A549 (cell line): Measurements from ENCODE around the gene ASTL. TPM values are rescaled to one million over a fixed set of nuclear protein-coding genes. Genes with fewer than 3 reads are reported as not detected.

Experiments
- ATAC-seq, 2 experiments: fragments of 200-7000 bp in 1 of 2; fragments of >200 bp in 1 of 2; cut with Nextera tagmentation in 1 of 2; cut with Tn5 transposase in 1 of 2; 3 replicates each; pipeline versions ENCODE4 v1.8.0 to v1.9.1; 2018 to 2020; ENCODE audit warnings: mild to moderate bottlenecking in 1 of 2, moderate library complexity in 1 of 2
- CTCF ChIA-PET: fragments of 300-600 bp; sonication (Branson Sonifier 250); formaldehyde crosslinking; extraction: SDS; loops from one replicate; lab custom pipeline; 2021; ENCODE audit warnings: antibody characterized with exemption, inconsistent platforms; lab: Yijun Ruan, JAX
- POLR2A ChIA-PET: fragments of 350-600 bp; formaldehyde crosslinking; extraction: SDS; loops from one replicate; lab custom pipeline; 2021; ENCODE audit warnings: antibody characterized with exemption, inconsistent platforms; lab: Yijun Ruan, JAX
- DNase-seq, 2 experiments: peaks; one replicate each; pipeline versions ENCODE4 v3.0.0 to v3.0.0-alpha.2; 2011 to 2016; ENCODE audit warnings: low read depth in 1 of 2, low spot score in 1 of 2
- FAIRE-seq: peaks from 2 replicates; lab custom pipeline; 2011; peaks lifted over from hg19 to GRCh38; lab: Jason Lieb, UNC
- H3K27ac ChIP-seq, 2 experiments: fragments of >200 bp; sonication (Bioruptor Twin); formaldehyde crosslinking; 3 replicates each; pipeline ENCODE4 v1.5.1; 2016 to 2017
- H3K4me1 ChIP-seq: fragments of >200 bp; sonication (Bioruptor Twin); formaldehyde crosslinking; 3 replicates; pipeline ENCODE4 v1.6.1; 2016
- H3K4me2 ChIP-seq: fragments of >200 bp; sonication (Bioruptor Twin); formaldehyde crosslinking; 3 replicates; pipeline ENCODE4 v1.6.1; 2016
- H3K4me3 ChIP-seq: fragments of >200 bp; sonication (Bioruptor Twin); formaldehyde crosslinking; 3 replicates; pipeline ENCODE4 v1.5.1; 2016
- H3K9me3 ChIP-seq: fragments of >200 bp; sonication (Bioruptor Twin); formaldehyde crosslinking; 3 replicates; pipeline ENCODE4 v1.6.1; 2016
- ATOH8 ChIP-seq: fragments of 250-450 bp; sonication (Bioruptor Pico); IDR thresholded peaks from 2 replicates; pipeline ENCODE4 v1.5.0; 2020; ENCODE audit warnings: low read depth, mild to moderate bottlenecking, moderate library complexity
- BHLHE40 ChIP-seq: IDR thresholded peaks from 2 replicates; pipeline ENCODE4 v1.6.1; 2012; ENCODE audit warnings: low read depth, low read length, inconsistent platforms
- CBX2 ChIP-seq: fragments of 200-600 bp; sonication (generic); IDR thresholded peaks from 2 replicates; pipeline ENCODE4 v1.6.1; 2016; ENCODE audit warnings: low read depth, mild to moderate bottlenecking, borderline replicate concordance
- CHD4 ChIP-seq: fragments of 200-600 bp; sonication (generic); IDR thresholded peaks from 2 replicates; pipeline ENCODE4 v1.6.1; 2016; ENCODE audit warnings: antibody characterized with exemption, mild to moderate bottlenecking, borderline replicate concordance
- E2F6 ChIP-seq: IDR thresholded peaks from 2 replicates; pipeline ENCODE4 v1.6.1; 2012; ENCODE audit warnings: low read depth, borderline replicate concordance
- EHF ChIP-seq: fragments of 250-450 bp; sonication (Bioruptor Pico); IDR thresholded peaks from 2 replicates; pipeline ENCODE4 v1.5.0; 2020; ENCODE audit warnings: mild to moderate bottlenecking
- EHMT2 ChIP-seq: fragments of 200-600 bp; sonication (generic); IDR thresholded peaks from 2 replicates; pipeline ENCODE4 v1.6.1; 2016; ENCODE audit warnings: antibody characterized with exemption, low read depth, mild to moderate bottlenecking, moderate library complexity
- ELK1 ChIP-seq: fragments of 150-350 bp; IDR thresholded peaks from 2 replicates; pipeline ENCODE4 v1.6.1; 2014; ENCODE audit warnings: low read depth, mild to moderate bottlenecking, low read length
- ESRRA ChIP-seq: fragments of 150-350 bp; IDR thresholded peaks from 2 replicates; pipeline ENCODE4 v1.6.1; 2014; ENCODE audit warnings: mild to moderate bottlenecking, low read length, borderline replicate concordance
- FOSL2 ChIP-seq, 2 experiments: fragments of 450-650 bp in 1 of 2; fragments of >200 bp in 1 of 2; sonication (Bioruptor Twin) in 1 of 2; formaldehyde crosslinking; IDR thresholded peaks; 2 replicates each; pipeline versions ENCODE4 v1.5.0 to v1.6.1; 2016 to 2020; ENCODE audit warnings: mild to moderate bottlenecking in 1 of 2, moderate library complexity in 1 of 2
- GATA3 ChIP-seq: IDR thresholded peaks from 2 replicates; pipeline ENCODE4 v1.6.1; 2012; ENCODE audit warnings: borderline replicate concordance
- HDAC2 ChIP-seq: fragments of 200-600 bp; sonication (generic); IDR thresholded peaks from 2 replicates; pipeline ENCODE4 v1.6.1; 2016
- HOXA7 ChIP-seq: fragments of 250-450 bp; sonication (Bioruptor Pico); IDR thresholded peaks from 2 replicates; pipeline ENCODE4 v1.5.0; 2020; ENCODE audit warnings: mild to moderate bottlenecking, moderate library complexity
- KDM1A ChIP-seq: fragments of 200-600 bp; sonication (generic); IDR thresholded peaks from 2 replicates; pipeline ENCODE4 v1.6.1; 2016; ENCODE audit warnings: low read depth, mild to moderate bottlenecking
- MAFK ChIP-seq: fragments of 450-650 bp; IDR thresholded peaks from 2 replicates; pipeline ENCODE4 v1.6.1; 2014; ENCODE audit not compliant: partially characterized antibody
- MAZ ChIP-seq: fragments of 150-350 bp; IDR thresholded peaks from 2 replicates; pipeline ENCODE4 v1.6.1; 2014; ENCODE audit warnings: antibody characterized with exemption, low read depth, low read length, borderline replicate concordance
- MYC ChIP-seq: IDR thresholded peaks from 2 replicates; pipeline ENCODE4 v1.6.1; 2012; ENCODE audit warnings: mild to moderate bottlenecking, inconsistent platforms, low read length, improper control_type of control experiment, borderline replicate concordance
- NFE2L2 ChIP-seq: fragments of 150-350 bp; conservative IDR thresholded peaks from 2 replicates; pipeline ENCODE4 v1.6.1; 2014; ENCODE audit warnings: low read length
- NR3C1 ChIP-seq: fragments of >200 bp; sonication (Bioruptor Twin); formaldehyde crosslinking; IDR thresholded peaks from 3 replicates; pipeline ENCODE4 v1.6.1; 2017
- RAD21 ChIP-seq, 2 experiments: fragments of >200 bp in 1 of 2; sonication (Bioruptor Twin) in 1 of 2; formaldehyde crosslinking in 1 of 2; IDR thresholded peaks in 1 of 2; conservative IDR thresholded peaks in 1 of 2; 2 replicates in 1 of 2; 3 replicates in 1 of 2; pipeline ENCODE4 v1.6.1; 2012 to 2018; ENCODE audit warnings: inconsistent platforms in 1 of 2
- RARB ChIP-seq: fragments of 250-450 bp; sonication (Bioruptor Pico); IDR thresholded peaks from 2 replicates; pipeline ENCODE4 v1.8.0; 2021; ENCODE audit warnings: mild to moderate bottlenecking, moderate library complexity
- REST ChIP-seq: fragments of 200-600 bp; sonication (generic); IDR thresholded peaks from 2 replicates; pipeline ENCODE4 v1.6.1; 2016; ENCODE audit warnings: antibody characterized with exemption, mild to moderate bottlenecking, moderate library complexity
- SMC3 ChIP-seq: fragments of >200 bp; sonication (Bioruptor Twin); formaldehyde crosslinking; IDR thresholded peaks from 3 replicates; pipeline ENCODE4 v1.6.1; 2018; ENCODE audit warnings: inconsistent platforms
- TP53 ChIP-seq: fragments of 250-450 bp; sonication (Bioruptor Pico); IDR thresholded peaks from 2 replicates; pipeline ENCODE4 v1.5.0; 2021; ENCODE audit warnings: mild to moderate bottlenecking, moderate library complexity
- ZC3H11A ChIP-seq: fragments of 450-650 bp; IDR thresholded peaks from 2 replicates; pipeline ENCODE4 v1.6.1; 2014; ENCODE audit warnings: antibody characterized with exemption, mild to moderate bottlenecking
- ZFP36 ChIP-seq: fragments of 450-650 bp; IDR thresholded peaks from 2 replicates; pipeline ENCODE4 v1.6.1; 2014; ENCODE audit warnings: borderline replicate concordance; ENCODE audit not compliant: partially characterized antibody
- WGBS: methylation state at CpG from one replicate; pipeline ENCODE4 v1.1.6; 2017; ENCODE audit errors: missing lambda C conversion rate; 5-methylcytosine and 5-hydroxymethylcytosine counted together
- polyA plus RNA-seq, 4 experiments: library from polyadenylated mRNA; depleted of rRNA in 3 of 4; stranded (reverse); fragments of >200 nt; fragmentation: RNase III in 1 of 4; extraction: RNeasy Plus Mini Kit Qiagen cat#74134 plus additional on column Dnase treatment in 1 of 4; gene quantifications; 2 replicates in 3 of 4; 3 replicates in 1 of 4; pipeline ENCODE4 v1.2.3, GENCODE V29; 2011 to 2017
- TF ChIP-seq, protein P1 (sequence below): fragments of 450-650 bp; IDR thresholded peaks from 2 replicates; pipeline ENCODE4 v1.6.1; 2014; ENCODE audit warnings: antibody characterized with exemption
- TF ChIP-seq, protein P2 (sequence below): fragments of >200 bp; sonication (Bioruptor Twin); formaldehyde crosslinking; IDR thresholded peaks from 3 replicates; pipeline ENCODE4 v1.6.1; 2016

ASTL gene
- polyA plus RNA-seq, 2 of the 4 experiments (the other 2 are of a cell fraction): not detected

GRCh38 chr2:96163415-96163767 lies 25.1 kb upstream of the ASTL start:
- Histone ChIP-seq H3K27ac (no peak overlapping the region), H3K4me2 (no peak overlapping the region), H3K9me3 (no peaks in the 10 kb centered on the region), H3K4me3 (no peak overlapping the region), H3K4me1 (no peaks in the 10 kb centered on the region)
- TF ChIP-seq GATA3: no peak
- no peak for TF ChIP-seq FOSL2 (IDR thresholded peaks at IDR 0.05)
- TF ChIP-seq FOSL2 (CRISPR knock-in tag; IDR thresholded peaks at IDR 0.05): no peak
- TF ChIP-seq ELK1: no peak
- TF ChIP-seq ZC3H11A: no peak
- no peak for TF ChIP-seq MAFK
- TF ChIP-seq RARB (CRISPR knock-in tag): no peak
- TF ChIP-seq CHD4: no peak
- TF ChIP-seq EHF: no peak
- TF ChIP-seq REST: no peak
- TF ChIP-seq EHMT2: no peak
- TF ChIP-seq MAZ: no peak
- no peak for TF ChIP-seq HDAC2
- no peak for TF ChIP-seq E2F6
- TF ChIP-seq, protein P1, sequence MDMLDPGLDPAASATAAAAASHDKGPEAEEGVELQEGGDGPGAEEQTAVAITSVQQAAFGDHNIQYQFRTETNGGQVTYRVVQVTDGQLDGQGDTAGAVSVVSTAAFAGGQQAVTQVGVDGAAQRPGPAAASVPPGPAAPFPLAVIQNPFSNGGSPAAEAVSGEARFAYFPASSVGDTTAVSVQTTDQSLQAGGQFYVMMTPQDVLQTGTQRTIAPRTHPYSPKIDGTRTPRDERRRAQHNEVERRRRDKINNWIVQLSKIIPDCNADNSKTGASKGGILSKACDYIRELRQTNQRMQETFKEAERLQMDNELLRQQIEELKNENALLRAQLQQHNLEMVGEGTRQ: no peak
- TF ChIP-seq MYC: no peak
- TF ChIP-seq NFE2L2: no peak
- no peak for TF ChIP-seq ATOH8 (CRISPR knock-in tag)
- no peak for TF ChIP-seq RAD21 (conservative IDR thresholded peaks at IDR 0.05 in 1 of 2, IDR thresholded peaks at IDR 0.05 in 1 of 2)
- no peak for TF ChIP-seq ESRRA
- 80% methylated on average over 4 of the region's 5 CpGs for WGBS
- ATAC-seq (no peak), FAIRE-seq (no peak), DNase-seq (no peak)
- CTCF ChIA-PET: interaction anchor here (0.9 to 2.9 kb wide), 3 partner anchors 11 to 46 kb away, joined by 3 to 14 read pairs (median 9); partner anchors contain the start of gene ASTL
- POLR2A ChIA-PET: no interaction called here

DNA sequence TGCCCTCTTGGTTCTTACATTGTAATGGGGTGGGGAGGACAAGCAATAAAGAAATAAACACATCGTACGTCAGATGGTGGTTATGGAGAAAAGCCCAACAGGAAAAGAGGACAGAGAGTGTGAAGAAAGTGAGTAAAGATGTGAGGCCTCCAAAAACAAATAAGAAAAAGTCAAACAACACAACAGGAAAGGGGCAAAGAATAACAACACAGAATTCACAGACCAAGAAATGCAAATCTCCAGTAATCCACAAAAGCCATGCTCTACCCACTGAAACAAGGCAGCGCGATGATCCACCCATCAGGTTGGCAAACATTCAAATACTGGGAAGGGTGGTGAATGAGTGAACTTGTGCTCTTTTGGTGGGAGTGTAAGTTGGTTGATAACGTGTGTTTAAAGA lies 23.6 kb upstream of the ASTL start:
- no peaks in the 10 kb centered on the region for H3K9me3 ChIP-seq
- 75% methylated on average over 5 of the region's 5 CpGs for WGBS
- no peak overlapping the region for H3K27ac ChIP-seq
- ATAC-seq (no peak), FAIRE-seq (no peak), DNase-seq (no peak)
- no peak overlapping the region for H3K4me2 ChIP-seq
- CTCF ChIA-PET: interaction anchor here (2.1 to 2.9 kb wide), 2 partner anchors 12 to 44 kb away, joined by 9 to 14 read pairs; no protein-coding TSS in a partner anchor
- H3K4me3 ChIP-seq: no peak overlapping the region
- POLR2A ChIA-PET: no interaction called here
- no peaks in the 10 kb centered on the region for H3K4me1 ChIP-seq
- no peak for TF ChIP-seq BHLHE40
- TF ChIP-seq HDAC2: no peak
- no peak for TF ChIP-seq TP53 (CRISPR knock-in tag)
- TF ChIP-seq, protein P2, sequence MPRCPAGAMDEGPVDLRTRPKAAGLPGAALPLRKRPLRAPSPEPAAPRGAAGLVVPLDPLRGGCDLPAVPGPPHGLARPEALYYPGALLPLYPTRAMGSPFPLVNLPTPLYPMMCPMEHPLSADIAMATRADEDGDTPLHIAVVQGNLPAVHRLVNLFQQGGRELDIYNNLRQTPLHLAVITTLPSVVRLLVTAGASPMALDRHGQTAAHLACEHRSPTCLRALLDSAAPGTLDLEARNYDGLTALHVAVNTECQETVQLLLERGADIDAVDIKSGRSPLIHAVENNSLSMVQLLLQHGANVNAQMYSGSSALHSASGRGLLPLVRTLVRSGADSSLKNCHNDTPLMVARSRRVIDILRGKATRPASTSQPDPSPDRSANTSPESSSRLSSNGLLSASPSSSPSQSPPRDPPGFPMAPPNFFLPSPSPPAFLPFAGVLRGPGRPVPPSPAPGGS: no peak
- no peak for TF ChIP-seq CBX2
- no peak for TF ChIP-seq ZC3H11A
- no peak for TF ChIP-seq ZFP36
- TF ChIP-seq KDM1A: no peak
- no peak for TF ChIP-seq HOXA7 (CRISPR knock-in tag)
- TF ChIP-seq E2F6: no peak
- TF ChIP-seq NR3C1: no peak
- no peak for TF ChIP-seq SMC3
